NOMO-1 (cell line): Measurements from ENCODE around the gene CDK6.
"Not testable (repeated sequence)": the region's sequence is repeated elsewhere in the genome, so short reads cannot be mapped to it uniquely, and the experiment has no call there.

Experiments
- DNase-seq, 2 experiments: peaks; one replicate each; lab custom pipeline; 2025; ENCODE audit not compliant: unreplicated experiment in 2 of 2; lab: John Stamatoyannopoulos, UW

The CDK6 gene

GRCh38 chr7:92608380-92609322, 227.7 kb downstream of the CDK6 start:
- DNase-seq, result no peak

- DNase-seq, result no peak
Measured at GRCh38 chr7:92606985-92607384, 229.4 kb downstream of the CDK6 start.

- DNase-seq, result not testable (repeated sequence)
Measured at GRCh38 chr7:92604517-92604916, 231.9 kb downstream of the CDK6 start.

GRCh38 chr7:92603089-92603445, 233.3 kb downstream of the CDK6 start:
- peak in 1 of 2 experiments; percentile 19 for DNase-seq

GRCh38 chr7:92602352-92603088, 233.9 kb downstream of the CDK6 start:
- peak in 1 of 2 experiments; percentile 50 for DNase-seq

- DNase-seq, result no peak
Measured at GRCh38 chr7:92598310-92598981, 237.9 kb downstream of the CDK6 start.

- DNase-seq, result no peak
Measured at GRCh38 chr7:92595281-92595680, 241.1 kb downstream of the CDK6 start.

GRCh38 chr7:92594746-92595145, 241.6 kb downstream of the CDK6 start:
- no peak for DNase-seq

- no peak for DNase-seq
Measured at GRCh38 chr7:92590711-92591310, 245.6 kb downstream of the CDK6 start.

- DNase-seq, result peak in 1 of 2 experiments; percentile 51
Measured at GRCh38 chr7:92589056-92589455, 247.3 kb downstream of the CDK6 start.

GRCh38 chr7:92588561-92588960, 247.8 kb downstream of the CDK6 start:
- DNase-seq, result peak; percentile 87 to 98

- DNase-seq, result no peak
Measured at GRCh38 chr7:92586841-92587240, 249.5 kb downstream of the CDK6 start.

- peak in 1 of 2 experiments; percentile 67 for DNase-seq
Measured at GRCh38 chr7:92586403-92586802, 250.0 kb downstream of the CDK6 start.

GRCh38 chr7:92584953-92585352, 251.4 kb downstream of the CDK6 start:
- DNase-seq, result peak in 1 of 2 experiments; percentile 45

- DNase-seq, result no peak
Measured at GRCh38 chr7:92582948-92583347, 253.4 kb downstream of the CDK6 start.

GRCh38 chr7:92576296-92576695, 260.1 kb downstream of the CDK6 start:
- no peak for DNase-seq

GRCh38 chr7:92569137-92569536, 267.2 kb downstream of the CDK6 start:
- DNase-seq, result peak; percentile 42 to 91

- DNase-seq, result no peak
Measured at GRCh38 chr7:92567460-92567859, 268.9 kb downstream of the CDK6 start.

GRCh38 chr7:92563345-92563744, 273.0 kb downstream of the CDK6 start:
- DNase-seq, result no peak

GRCh38 chr7:92560602-92561001, 275.8 kb downstream of the CDK6 start:
- no peak for DNase-seq
